Measurements from ENCODE around the gene MTA3. TPM values are rescaled to one million over a fixed set of nuclear protein-coding genes. Genes with fewer than 3 reads are reported as not detected.

MTA3 gene
- total and polyA plus RNA-seq, 10 donors, result 11.6 to 42.9 (median 28.5) TPM

DNA sequence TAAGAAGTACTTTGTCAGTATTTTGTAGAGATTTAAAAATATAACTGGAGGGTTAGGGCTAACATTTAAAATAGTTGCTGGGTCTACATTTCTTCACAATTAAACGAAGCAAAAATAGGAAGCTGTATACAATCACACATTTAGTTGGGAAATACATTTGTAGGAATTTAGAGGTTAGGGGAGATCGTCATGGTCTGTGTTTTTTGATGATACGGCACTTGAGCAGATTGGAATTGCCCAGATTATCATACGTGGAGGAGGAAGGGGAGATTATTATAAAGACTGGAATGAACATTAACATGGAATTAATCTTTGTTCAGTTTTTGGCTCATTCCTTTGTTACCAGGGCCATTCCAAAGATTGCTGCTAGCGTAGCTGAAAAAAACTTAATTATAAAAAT, 84.6 kb downstream of the MTA3 start:
- Histone ChIP-seq H3K27me3 (replicated peaks in 1 of 7) (no peaks in the 10 kb centered on the region), H3K4me3 (no peak overlapping the region), H3K4me1 (peaks cover 0 to 18% (median 0%) of the 10 kb centered on the region in 6 donors), H3K36me3 (peaks cover 0 to 23% (median 0%) of the 10 kb centered on the region in 6 donors), H3K27ac (no peak overlapping the region), H3K9me3 (no peaks in the 10 kb centered on the region)
- DNase-seq, result no peak
- intact Hi-C loops (cut with DNase I; ENCODE audit: low total_unique reads), result no loop called here
- 62 to 82% (median 69%) methylated on average over 5 of the region's 5 CpGs for WGBS, 5 donors
- TF ChIP-seq, protein P1, sequence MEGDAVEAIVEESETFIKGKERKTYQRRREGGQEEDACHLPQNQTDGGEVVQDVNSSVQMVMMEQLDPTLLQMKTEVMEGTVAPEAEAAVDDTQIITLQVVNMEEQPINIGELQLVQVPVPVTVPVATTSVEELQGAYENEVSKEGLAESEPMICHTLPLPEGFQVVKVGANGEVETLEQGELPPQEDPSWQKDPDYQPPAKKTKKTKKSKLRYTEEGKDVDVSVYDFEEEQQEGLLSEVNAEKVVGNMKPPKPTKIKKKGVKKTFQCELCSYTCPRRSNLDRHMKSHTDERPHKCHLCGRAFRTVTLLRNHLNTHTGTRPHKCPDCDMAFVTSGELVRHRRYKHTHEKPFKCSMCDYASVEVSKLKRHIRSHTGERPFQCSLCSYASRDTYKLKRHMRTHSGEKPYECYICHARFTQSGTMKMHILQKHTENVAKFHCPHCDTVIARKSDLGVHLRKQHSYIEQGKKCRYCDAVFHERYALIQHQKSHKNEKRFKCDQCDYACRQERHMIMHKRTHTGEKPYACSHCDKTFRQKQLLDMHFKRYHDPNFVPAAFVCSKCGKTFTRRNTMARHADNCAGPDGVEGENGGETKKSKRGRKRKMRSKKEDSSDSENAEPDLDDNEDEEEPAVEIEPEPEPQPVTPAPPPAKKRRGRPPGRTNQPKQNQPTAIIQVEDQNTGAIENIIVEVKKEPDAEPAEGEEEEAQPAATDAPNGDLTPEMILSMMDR (IDR thresholded peaks at IDR 0.05 in 8 of 11, conservative IDR thresholded peaks at IDR 0.05 in 3 of 11), result no peak
- TF ChIP-seq POLR2AphosphoS5 (IDR thresholded peaks at IDR 0.05), result no peak
- no peak for TF ChIP-seq POLR2A (IDR thresholded peaks at IDR 0.05)

DNA sequence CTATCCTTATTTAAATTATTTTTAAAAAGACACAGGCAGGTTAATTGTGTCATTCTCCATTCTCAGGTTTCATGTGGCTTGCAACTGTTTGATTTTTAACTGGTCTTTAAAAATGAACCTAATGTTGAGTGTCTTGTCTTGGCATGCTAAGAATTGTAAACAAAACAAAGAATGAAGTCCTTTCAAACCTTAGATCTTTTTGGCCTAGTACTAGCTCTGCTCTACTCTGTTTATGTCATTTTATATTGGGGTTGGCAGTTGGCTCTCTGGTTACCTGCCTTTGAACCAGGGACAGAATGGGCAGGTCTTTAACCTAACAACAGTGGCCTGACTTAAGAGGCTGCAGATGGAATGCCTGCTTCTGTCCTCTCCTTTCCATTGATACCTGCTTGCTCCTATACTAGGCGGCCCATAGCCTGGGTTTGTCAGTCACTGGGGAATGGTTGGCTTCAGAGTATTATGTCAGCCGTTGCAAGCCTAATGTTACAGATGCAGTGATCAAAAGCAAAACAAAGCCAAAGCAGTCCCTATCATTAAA, 85.5 kb downstream of the MTA3 start:
- no peak overlapping the region for H3K27ac ChIP-seq
- TF ChIP-seq POLR2AphosphoS5 (IDR thresholded peaks at IDR 0.05) (no peak), POLR2A (IDR thresholded peaks at IDR 0.05) (no peak)
- TF ChIP-seq, protein P1 (IDR thresholded peaks at IDR 0.05 in 8 of 11, conservative IDR thresholded peaks at IDR 0.05 in 3 of 11), result no peak
- intact Hi-C loops (cut with DNase I; ENCODE audit: low total_unique reads), result no loop called here

DNA sequence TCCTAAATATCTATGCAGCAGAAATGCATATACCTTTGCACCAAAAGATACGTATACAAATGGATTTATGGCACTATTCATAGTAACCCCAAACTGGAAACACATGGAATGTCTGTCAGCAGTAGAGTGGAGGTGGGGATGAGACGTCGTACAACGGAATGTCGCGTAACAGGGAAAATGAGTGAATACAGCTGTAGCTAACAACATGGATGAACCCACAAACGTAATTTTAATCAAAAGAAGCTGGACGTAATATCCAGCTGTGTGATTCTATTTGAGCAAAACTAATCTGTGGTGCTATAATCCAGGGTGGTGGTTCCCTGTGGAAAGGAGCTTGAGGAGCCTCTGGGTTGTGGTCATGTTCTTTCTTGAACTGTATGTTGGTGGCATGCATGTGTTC, 89.9 kb downstream of the MTA3 start:
- Histone ChIP-seq H3K27me3 (replicated peaks in 1 of 7) (no peaks in the 10 kb centered on the region), H3K27ac (no peak overlapping the region), H3K9me3 (no peaks in the 10 kb centered on the region), H3K4me1 (peaks cover 0 to 5% (median 4%) of the 10 kb centered on the region in 6 donors), H3K36me3 (peaks cover 0 to 33% (median 0%) of the 10 kb centered on the region in 6 donors), H3K4me3 (no peak overlapping the region)
- WGBS, 5 donors, result 81 to 95% (median 87%) methylated on average over 8 of the region's 8 CpGs
- no peak for TF ChIP-seq POLR2AphosphoS5 (IDR thresholded peaks at IDR 0.05)
- TF ChIP-seq POLR2A (IDR thresholded peaks at IDR 0.05), result no peak
- TF ChIP-seq, protein P1 (IDR thresholded peaks at IDR 0.05 in 8 of 11, conservative IDR thresholded peaks at IDR 0.05 in 3 of 11), result no peak
- DNase-seq, result no peak
- intact Hi-C loops (cut with DNase I; ENCODE audit: low total_unique reads), result no loop called here

More for the DNA sequence above, 85.5 kb downstream of the MTA3 start:
- H3K27me3 ChIP-seq (replicated peaks in 1 of 7), result no peaks in the 10 kb centered on the region
- 94 to 100% (median 97%) methylated on average over 2 of the region's 2 CpGs for WGBS, 5 donors
- peaks cover 0 to 15% (median 0%) of the 10 kb centered on the region in 6 donors for H3K4me1 ChIP-seq
- H3K9me3 ChIP-seq, result no peaks in the 10 kb centered on the region
- no peak overlapping the region for H3K4me3 ChIP-seq
- peaks cover 0 to 18% (median 0%) of the 10 kb centered on the region in 6 donors for H3K36me3 ChIP-seq
- no peak for DNase-seq

DNA sequence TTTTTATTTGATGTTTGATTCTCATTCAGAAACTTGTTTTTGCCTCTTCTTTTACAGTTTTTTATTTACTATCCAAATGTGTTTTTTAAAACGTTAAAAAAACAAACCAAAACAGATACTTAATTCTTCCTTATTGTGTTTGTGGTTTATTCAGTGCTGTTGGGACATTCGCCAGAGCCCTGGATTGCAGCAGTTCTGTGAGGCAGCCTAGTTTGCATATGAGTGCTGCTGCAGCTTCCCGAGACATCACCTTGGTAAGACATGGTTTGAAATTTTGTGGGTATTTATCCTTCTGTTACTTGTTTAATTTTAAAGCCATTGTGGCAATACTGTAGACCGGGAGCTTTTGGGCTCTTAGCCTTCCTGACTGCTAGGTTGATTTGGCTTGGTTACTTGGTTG, 91.2 kb downstream of the MTA3 start:
- H3K27me3 ChIP-seq (replicated peaks in 1 of 7), result no peaks in the 10 kb centered on the region
- peaks cover 0 to 17% (median 12%) of the 10 kb centered on the region in 6 donors for H3K4me1 ChIP-seq
- intact Hi-C loops (cut with DNase I; ENCODE audit: low total_unique reads), result loop anchor here (5.0 kb wide), 1 partner anchor 162 kb away; no protein-coding TSS in a partner anchor
- no peak overlapping the region for H3K4me3 ChIP-seq
- H3K36me3 ChIP-seq, result peaks cover 0 to 32% (median 0%) of the 10 kb centered on the region in 6 donors
- no peak for DNase-seq
- no peak overlapping the region for H3K27ac ChIP-seq
- 60 to 75% (median 68%) methylated on average over 4 of the region's 4 CpGs for WGBS, 5 donors
- TF ChIP-seq POLR2AphosphoS5 (IDR thresholded peaks at IDR 0.05), result no peak
- TF ChIP-seq POLR2A (IDR thresholded peaks at IDR 0.05), result no peak
- TF ChIP-seq, protein P1 (IDR thresholded peaks at IDR 0.05 in 8 of 11, conservative IDR thresholded peaks at IDR 0.05 in 3 of 11), result no peak
- H3K9me3 ChIP-seq, result no peaks in the 10 kb centered on the region
